NCI-H1092 treated with DMSO at 0.1 percent for 48 hours (cell line): ENCODE data around the gene GALNTL6.

Experiments used
- DNase-seq: peaks from one replicate; lab custom pipeline; 2025; lab: John Stamatoyannopoulos, UW

GALNTL6 gene

GRCh38 chr4:172813359-172813923 is 1000.2 kb downstream of the GALNTL6 start:
- DNase-seq: no peak

- no peak for DNase-seq
Measured at GRCh38 chr4:172815499-172816164, 1002.4 kb downstream of the GALNTL6 start.

GRCh38 chr4:172818901-172819300 is 1005.7 kb downstream of the GALNTL6 start:
- DNase-seq: no peak

GRCh38 chr4:172819353-172819752 is 1006.1 kb downstream of the GALNTL6 start:
- no peak for DNase-seq

GRCh38 chr4:172822331-172822730 is 1009.1 kb downstream of the GALNTL6 start:
- DNase-seq: no peak

- no peak for DNase-seq
Measured at GRCh38 chr4:172826346-172826745, 1013.1 kb downstream of the GALNTL6 start.

- no peak for DNase-seq
Measured at GRCh38 chr4:172826861-172827260, 1013.7 kb downstream of the GALNTL6 start.

- peak; percentile 10 for DNase-seq
Measured at GRCh38 chr4:172830295-172830764, 1017.1 kb downstream of the GALNTL6 start.

GRCh38 chr4:172836661-172837060 is 1023.5 kb downstream of the GALNTL6 start:
- no peak for DNase-seq

GRCh38 chr4:172838111-172838510 is 1024.9 kb downstream of the GALNTL6 start:
- no peak for DNase-seq

GRCh38 chr4:172838943-172839342 is 1025.7 kb downstream of the GALNTL6 start:
- no peak for DNase-seq

- DNase-seq: peak; percentile 85
Measured at GRCh38 chr4:172842779-172843178, 1029.6 kb downstream of the GALNTL6 start.

GRCh38 chr4:172843192-172843591 is 1030.0 kb downstream of the GALNTL6 start:
- peak; percentile 83 for DNase-seq

- DNase-seq: no peak
Measured at GRCh38 chr4:172844556-172844955, 1031.4 kb downstream of the GALNTL6 start.

GRCh38 chr4:172845281-172845680 is 1032.1 kb downstream of the GALNTL6 start:
- DNase-seq: no peak

- no peak for DNase-seq
Measured at GRCh38 chr4:172850838-172851237, 1037.6 kb downstream of the GALNTL6 start.

- no peak for DNase-seq
Measured at GRCh38 chr4:172851534-172851933, 1038.3 kb downstream of the GALNTL6 start.

- no peak for DNase-seq
Measured at GRCh38 chr4:172857026-172857425, 1043.8 kb downstream of the GALNTL6 start.

- no peak for DNase-seq
Measured at GRCh38 chr4:172858731-172859230, 1045.6 kb downstream of the GALNTL6 start.

GRCh38 chr4:172865103-172865502 is 1051.9 kb downstream of the GALNTL6 start:
- DNase-seq: no peak

GRCh38 chr4:172865531-172866127 is 1052.4 kb downstream of the GALNTL6 start:
- DNase-seq: no peak

GRCh38 chr4:172866421-172866820 is 1053.2 kb downstream of the GALNTL6 start:
- no peak for DNase-seq

- DNase-seq: no peak
Measured at GRCh38 chr4:172867835-172868234, 1054.6 kb downstream of the GALNTL6 start.
